WTC11 (cell line): ENCODE results near the gene HS1BP3.

Source experiments
- CTCF ChIP-seq: fragments of 200-600 bp; IDR thresholded peaks from 2 replicates; pipeline ENCODE4 v1.8.0; 2022; ENCODE audit warnings: antibody characterized with exemption
- MAX ChIP-seq: sonication (generic); formaldehyde crosslinking; IDR thresholded peaks from 2 replicates; pipeline ENCODE4 v1.8.0; 2022; ENCODE audit warnings: mild to moderate bottlenecking, missing genetic modification reagents
- NFE2L1 ChIP-seq: sonication (generic); formaldehyde crosslinking; IDR thresholded peaks from 2 replicates; pipeline ENCODE4 v1.8.1; 2023; ENCODE audit warnings: missing genetic modification reagents
- NR3C1 ChIP-seq: sonication (generic); formaldehyde crosslinking; conservative IDR thresholded peaks from 2 replicates; pipeline ENCODE4 v1.8.1; 2023; ENCODE audit warnings: low read depth, mild to moderate bottlenecking, missing genetic modification reagents
- SP1 ChIP-seq: sonication (generic); formaldehyde crosslinking; conservative IDR thresholded peaks from 2 replicates; pipeline ENCODE4 v1.8.1; 2022; ENCODE audit warnings: missing genetic modification reagents
- ZNF121 ChIP-seq: sonication (generic); formaldehyde crosslinking; IDR thresholded peaks from 2 replicates; pipeline ENCODE4 v1.8.0; 2023; ENCODE audit warnings: missing genetic modification reagents
- ZNF263 ChIP-seq: sonication (generic); formaldehyde crosslinking; IDR thresholded peaks from 2 replicates; pipeline ENCODE4 v1.8.1; 2022; ENCODE audit warnings: low read depth, mild to moderate bottlenecking, moderate library complexity, missing genetic modification reagents
- TF ChIP-seq, protein P1 (sequence below): sonication (generic); formaldehyde crosslinking; IDR thresholded peaks from 2 replicates; pipeline ENCODE4 v1.8.0; 2022; ENCODE audit warnings: mild to moderate bottlenecking, missing genetic modification reagents
- TF ChIP-seq, protein P2 (sequence below): fragments of 250-450 bp; sonication (Bioruptor Pico); IDR thresholded peaks from 2 replicates; pipeline ENCODE4 v1.8.0; 2021; ENCODE audit warnings: mild to moderate bottlenecking
- TF ChIP-seq, protein P3 (sequence below): sonication (generic); formaldehyde crosslinking; IDR thresholded peaks from 2 replicates; pipeline ENCODE4 v1.8.1; 2023; ENCODE audit warnings: mild to moderate bottlenecking, moderate library complexity, missing genetic modification reagents
- TF ChIP-seq, protein P4 (sequence below): sonication (generic); formaldehyde crosslinking; IDR thresholded peaks from 2 replicates; pipeline ENCODE4 v1.8.1; 2022; ENCODE audit warnings: mild to moderate bottlenecking, moderate library complexity, missing genetic modification reagents

DNA sequence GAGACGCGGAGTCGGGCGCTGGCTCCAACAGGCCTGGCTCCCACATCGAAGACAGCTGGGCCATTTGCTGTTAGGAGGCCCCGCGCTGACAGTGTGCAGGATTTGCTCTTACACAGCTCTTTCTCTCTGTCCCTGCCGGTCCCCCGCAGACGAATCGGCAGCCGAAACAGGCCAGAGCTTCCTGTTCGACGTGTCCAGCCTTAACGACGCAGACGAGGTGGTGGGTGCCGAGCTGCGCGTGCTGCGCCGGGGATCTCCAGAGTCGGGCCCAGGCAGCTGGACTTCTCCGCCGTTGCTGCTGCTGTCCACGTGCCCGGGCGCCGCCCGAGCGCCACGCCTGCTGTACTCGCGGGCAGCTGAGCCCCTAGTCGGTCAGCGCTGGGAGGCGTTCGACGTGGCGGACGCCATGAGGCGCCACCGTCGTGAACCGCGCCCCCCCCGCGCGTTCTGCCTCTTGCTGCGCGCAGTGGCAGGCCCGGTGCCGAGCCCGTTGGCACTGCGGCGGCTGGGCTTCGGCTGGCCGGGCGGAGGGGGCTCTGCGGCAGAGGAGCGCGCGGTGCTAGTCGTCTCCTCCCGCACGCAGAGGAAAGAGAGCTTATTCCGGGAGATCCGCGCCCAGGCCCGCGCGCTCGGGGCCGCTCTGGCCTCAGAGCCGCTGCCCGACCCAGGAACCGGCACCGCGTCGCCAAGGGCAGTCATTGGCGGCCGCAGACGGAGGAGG lies 19.6 kb upstream of the HS1BP3 start:
- TF ChIP-seq CTCF = no peak
- TF ChIP-seq, protein P1, sequence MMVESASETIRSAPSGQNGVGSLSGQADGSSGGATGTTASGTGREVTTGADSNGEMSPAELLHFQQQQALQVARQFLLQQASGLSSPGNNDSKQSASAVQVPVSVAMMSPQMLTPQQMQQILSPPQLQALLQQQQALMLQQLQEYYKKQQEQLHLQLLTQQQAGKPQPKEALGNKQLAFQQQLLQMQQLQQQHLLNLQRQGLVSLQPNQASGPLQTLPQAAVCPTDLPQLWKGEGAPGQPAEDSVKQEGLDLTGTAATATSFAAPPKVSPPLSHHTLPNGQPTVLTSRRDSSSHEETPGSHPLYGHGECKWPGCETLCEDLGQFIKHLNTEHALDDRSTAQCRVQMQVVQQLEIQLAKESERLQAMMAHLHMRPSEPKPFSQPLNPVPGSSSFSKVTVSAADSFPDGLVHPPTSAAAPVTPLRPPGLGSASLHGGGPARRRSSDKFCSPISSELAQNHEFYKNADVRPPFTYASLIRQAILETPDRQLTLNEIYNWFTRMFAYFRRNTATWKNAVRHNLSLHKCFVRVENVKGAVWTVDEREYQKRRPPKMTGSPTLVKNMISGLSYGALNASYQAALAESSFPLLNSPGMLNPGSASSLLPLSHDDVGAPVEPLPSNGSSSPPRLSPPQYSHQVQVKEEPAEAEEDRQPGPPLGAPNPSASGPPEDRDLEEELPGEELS = no peak
- TF ChIP-seq SP1 (CRISPR knock-in tag) = no peak
- TF ChIP-seq, protein P2, sequence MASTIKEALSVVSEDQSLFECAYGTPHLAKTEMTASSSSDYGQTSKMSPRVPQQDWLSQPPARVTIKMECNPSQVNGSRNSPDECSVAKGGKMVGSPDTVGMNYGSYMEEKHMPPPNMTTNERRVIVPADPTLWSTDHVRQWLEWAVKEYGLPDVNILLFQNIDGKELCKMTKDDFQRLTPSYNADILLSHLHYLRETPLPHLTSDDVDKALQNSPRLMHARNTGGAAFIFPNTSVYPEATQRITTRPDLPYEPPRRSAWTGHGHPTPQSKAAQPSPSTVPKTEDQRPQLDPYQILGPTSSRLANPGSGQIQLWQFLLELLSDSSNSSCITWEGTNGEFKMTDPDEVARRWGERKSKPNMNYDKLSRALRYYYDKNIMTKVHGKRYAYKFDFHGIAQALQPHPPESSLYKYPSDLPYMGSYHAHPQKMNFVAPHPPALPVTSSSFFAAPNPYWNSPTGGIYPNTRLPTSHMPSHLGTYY = no peak
- TF ChIP-seq, protein P3, sequence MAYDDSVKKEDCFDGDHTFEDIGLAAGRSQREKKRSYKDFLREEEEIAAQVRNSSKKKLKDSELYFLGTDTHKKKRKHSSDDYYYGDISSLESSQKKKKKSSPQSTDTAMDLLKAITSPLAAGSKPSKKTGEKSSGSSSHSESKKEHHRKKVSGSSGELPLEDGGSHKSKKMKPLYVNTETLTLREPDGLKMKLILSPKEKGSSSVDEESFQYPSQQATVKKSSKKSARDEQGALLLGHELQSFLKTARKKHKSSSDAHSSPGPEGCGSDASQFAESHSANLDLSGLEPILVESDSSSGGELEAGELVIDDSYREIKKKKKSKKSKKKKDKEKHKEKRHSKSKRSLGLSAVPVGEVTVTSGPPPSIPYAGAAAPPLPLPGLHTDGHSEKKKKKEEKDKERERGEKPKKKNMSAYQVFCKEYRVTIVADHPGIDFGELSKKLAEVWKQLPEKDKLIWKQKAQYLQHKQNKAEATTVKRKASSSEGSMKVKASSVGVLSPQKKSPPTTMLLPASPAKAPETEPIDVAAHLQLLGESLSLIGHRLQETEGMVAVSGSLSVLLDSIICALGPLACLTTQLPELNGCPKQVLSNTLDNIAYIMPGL = no peak
- no peak for TF ChIP-seq NR3C1 (CRISPR knock-in tag)
- TF ChIP-seq, protein P4, sequence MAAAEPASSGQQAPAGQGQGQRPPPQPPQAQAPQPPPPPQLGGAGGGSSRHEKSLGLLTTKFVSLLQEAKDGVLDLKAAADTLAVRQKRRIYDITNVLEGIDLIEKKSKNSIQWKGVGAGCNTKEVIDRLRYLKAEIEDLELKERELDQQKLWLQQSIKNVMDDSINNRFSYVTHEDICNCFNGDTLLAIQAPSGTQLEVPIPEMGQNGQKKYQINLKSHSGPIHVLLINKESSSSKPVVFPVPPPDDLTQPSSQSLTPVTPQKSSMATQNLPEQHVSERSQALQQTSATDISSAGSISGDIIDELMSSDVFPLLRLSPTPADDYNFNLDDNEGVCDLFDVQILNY = no peak
- TF ChIP-seq MAX (CRISPR knock-in tag) = no peak
- TF ChIP-seq NFE2L1 = peak; percentile 19; the same call in 1 of the 2 replicates
- no peak for TF ChIP-seq ZNF263 (CRISPR knock-in tag)
- no peak for TF ChIP-seq ZNF121 (CRISPR knock-in tag)
